Panc1 (cell line): ENCODE results near the gene OR11H6. TPM values are rescaled to one million over a fixed set of nuclear protein-coding genes. Genes with fewer than 3 reads are reported as not detected.
"Not testable (repeated sequence)": the region's sequence is repeated elsewhere in the genome, so short reads cannot be mapped to it uniquely, and the experiment has no call there.

ENCODE experiments used
- ATAC-seq: fragments of 200-7000 bp; cut with Tn5 transposase; 2 replicates; pipeline ENCODE4 v1.9.1; 2020; ENCODE audit warnings: mild to moderate bottlenecking, moderate library complexity
- BruUV-seq: library from RNA; stranded (reverse); fragments of 400-500 nt; replicated peaks from 2 replicates; lab custom pipeline; 2021; lab: Mats Ljungman, UMichigan
- CTCF ChIA-PET: fragments of 300-600 bp; sonication (Branson Sonifier 250); formaldehyde crosslinking; loops from one replicate; lab custom pipeline; 2022; ENCODE audit warnings: antibody characterized with exemption; lab: Charles Lee
- POLR2A ChIA-PET: fragments of 300-600 bp; sonication (Branson Sonifier 250); formaldehyde crosslinking; loops from one replicate; lab custom pipeline; 2022; ENCODE audit warnings: antibody characterized with exemption; lab: Charles Lee
- DNase-seq: peaks from one replicate; pipeline ENCODE4 v3.0.0-alpha.2; 2010; ENCODE audit warnings: low read depth, low spot score
- H3K27ac ChIP-seq: 2 replicates; pipeline ENCODE4 v1.5.1; 2011; ENCODE audit warnings: mild to moderate bottlenecking, low read length, inconsistent platforms
- H3K27me3 ChIP-seq: fragments of 200-500 bp; sonication (Bioruptor generic); 2 replicates; pipeline ENCODE4 v1.6.0; 2014; ENCODE audit warnings: low read length, inconsistent platforms; ENCODE audit not compliant: control insufficient read depth, insufficient read depth
- H3K36me3 ChIP-seq: fragments of 200-500 bp; sonication (Bioruptor generic); 2 replicates; pipeline ENCODE4 v1.5.1; 2014; ENCODE audit warnings: inconsistent platforms, mild to moderate bottlenecking, low read length, moderate library complexity; ENCODE audit not compliant: control insufficient read depth, insufficient read depth
- H3K4me1 ChIP-seq: 2 replicates; pipeline ENCODE4 v1.5.1; 2011; ENCODE audit warnings: inconsistent platforms, mild to moderate bottlenecking, low read length, moderate library complexity; ENCODE audit not compliant: control insufficient read depth, insufficient read depth
- H3K4me3 ChIP-seq, 2 experiments: 2 replicates each; pipeline ENCODE4 v1.5.1; 2011 to 2012; ENCODE audit warnings: low read depth in 2 of 2, low read length in 2 of 2, mild to moderate bottlenecking in 2 of 2, inconsistent platforms in 1 of 2, moderate library complexity in 1 of 2
- H3K9me3 ChIP-seq: fragments of 200-500 bp; sonication (Bioruptor generic); 2 replicates; pipeline ENCODE4 v1.5.1; 2014; ENCODE audit warnings: low read depth, mild to moderate bottlenecking, inconsistent platforms, low read length, moderate library complexity; ENCODE audit not compliant: control insufficient read depth, insufficient read depth
- POLR2AphosphoS5 ChIP-seq: IDR thresholded peaks from 2 replicates; pipeline ENCODE4 v1.6.1; 2012; ENCODE audit warnings: mild to moderate bottlenecking, low read depth, low read length, moderate library complexity
- SIN3A ChIP-seq: IDR thresholded peaks from 2 replicates; pipeline ENCODE4 v1.6.1; 2012; ENCODE audit warnings: low read depth, mild to moderate bottlenecking, low read length, moderate library complexity, borderline replicate concordance; ENCODE audit not compliant: insufficient read depth
- TCF7L2 ChIP-seq: IDR thresholded peaks from 2 replicates; pipeline ENCODE4 v1.6.1; 2011; ENCODE audit warnings: mild to moderate bottlenecking, low read depth, low read length, inconsistent platforms
- in situ Hi-C: cut with HindIII; loops from 2 replicates; pipeline ENCODE4 v1.10.0; 2016; ENCODE audit warnings: low sequenced_read_pairs, low pct_unique_long_range_greater_than_20kb
- intact Hi-C: fragments of 100-400 bp; cut with micrococcal nuclease; formaldehyde crosslinking; loops from one replicate; pipeline ENCODE4 v1.10.0; 2022; ENCODE audit not compliant: unreplicated experiment
- total RNA-seq: library from RNA; stranded (reverse); gene quantifications from one replicate; pipeline ENCODE4 v1.2.1, GENCODE V29; 2021; ENCODE audit not compliant: unreplicated experiment
- TF ChIP-seq, protein P1 (sequence below): fragments of 450-650 bp; IDR thresholded peaks from 2 replicates; pipeline ENCODE4 v1.5.1; 2017; ENCODE audit warnings: mild to moderate bottlenecking
- TF ChIP-seq, protein P2 (sequence below), 2 experiments: IDR thresholded peaks; 2 replicates each; pipeline ENCODE4 v1.6.1; 2011 to 2012; ENCODE audit warnings: low read depth in 2 of 2, control low read depth in 1 of 2, low read length in 1 of 2, mild to moderate bottlenecking in 1 of 2, moderate library complexity in 1 of 2; ENCODE audit not compliant: insufficient read depth in 1 of 2

OR11H6 gene
- total RNA-seq, 1 experiment from 2014 or later = not detected

DNA sequence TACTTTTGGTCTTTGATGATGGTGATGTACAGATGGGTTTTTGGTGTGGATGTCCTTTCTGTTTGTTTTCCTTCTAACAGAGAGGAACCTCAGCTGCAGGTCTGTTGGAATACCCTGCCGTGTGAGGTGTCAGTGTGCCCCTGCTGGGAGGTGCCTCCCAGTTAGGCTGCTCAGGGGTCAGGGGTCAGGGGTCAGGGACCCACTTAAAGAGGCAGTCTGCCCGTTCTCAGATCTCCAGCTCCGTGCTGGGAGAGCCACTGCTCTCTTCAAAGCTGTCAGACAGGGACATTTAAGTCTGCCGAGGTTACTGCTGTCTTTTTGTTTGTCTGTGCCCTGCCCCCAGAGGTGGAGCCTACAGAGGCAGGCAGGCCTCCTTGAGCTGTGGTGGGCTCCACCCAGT lies 11.9 kb downstream of the OR11H6 start:
- not testable (repeated sequence) for BruUV-seq

DNA sequence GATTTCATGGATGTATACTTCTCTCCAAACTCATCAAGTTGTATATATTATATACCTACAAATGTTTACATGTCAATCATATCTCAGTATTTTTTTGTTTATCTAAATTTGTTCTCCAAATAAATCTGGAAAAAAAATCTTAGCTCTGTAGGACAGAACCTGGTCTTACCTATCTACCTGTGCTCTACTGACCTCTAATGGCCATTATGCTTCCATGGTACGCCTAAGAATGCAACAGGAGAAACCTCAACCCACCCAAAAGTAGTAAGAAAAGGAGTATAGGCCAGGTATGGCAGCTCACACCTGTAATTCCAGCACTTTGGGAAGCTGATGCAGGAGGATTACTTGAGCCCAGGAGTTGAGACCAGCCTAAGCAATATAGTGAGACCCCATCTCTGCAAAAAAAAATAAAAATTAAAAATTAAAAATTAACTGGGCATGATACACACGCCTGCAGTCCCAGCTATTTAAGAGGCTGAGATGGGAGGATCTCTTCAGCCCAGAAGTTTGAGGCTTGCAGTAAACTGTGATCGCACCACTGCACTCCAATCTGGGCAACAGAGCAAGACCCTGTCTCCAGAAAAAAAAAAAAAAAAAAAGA lies 24.2 kb downstream of the OR11H6 start:
- ChIA-PET POLR2A (interaction anchor here (0.5 kb wide), 1 partner anchor 160 kb away, joined by 7 read pairs; no protein-coding TSS in a partner anchor), CTCF (interaction anchor here (0.7 kb wide), 1 partner anchor 64 kb away, joined by 9 read pairs; no protein-coding TSS in a partner anchor)
- no peaks in the 10 kb centered on the region for H3K4me1 ChIP-seq
- no peaks in the 10 kb centered on the region for H3K27me3 ChIP-seq
- peak; percentile 78 for ATAC-seq
- no peak for DNase-seq
- H3K27ac ChIP-seq = no peak overlapping the region
- no peak overlapping the region for H3K4me3 ChIP-seq
- intact Hi-C loops (no loop called here), in situ Hi-C loops (no loop called here)
- no TSS peak for BruUV-seq
- H3K36me3 ChIP-seq = no peaks in the 10 kb centered on the region
- TF ChIP-seq, protein P1, sequence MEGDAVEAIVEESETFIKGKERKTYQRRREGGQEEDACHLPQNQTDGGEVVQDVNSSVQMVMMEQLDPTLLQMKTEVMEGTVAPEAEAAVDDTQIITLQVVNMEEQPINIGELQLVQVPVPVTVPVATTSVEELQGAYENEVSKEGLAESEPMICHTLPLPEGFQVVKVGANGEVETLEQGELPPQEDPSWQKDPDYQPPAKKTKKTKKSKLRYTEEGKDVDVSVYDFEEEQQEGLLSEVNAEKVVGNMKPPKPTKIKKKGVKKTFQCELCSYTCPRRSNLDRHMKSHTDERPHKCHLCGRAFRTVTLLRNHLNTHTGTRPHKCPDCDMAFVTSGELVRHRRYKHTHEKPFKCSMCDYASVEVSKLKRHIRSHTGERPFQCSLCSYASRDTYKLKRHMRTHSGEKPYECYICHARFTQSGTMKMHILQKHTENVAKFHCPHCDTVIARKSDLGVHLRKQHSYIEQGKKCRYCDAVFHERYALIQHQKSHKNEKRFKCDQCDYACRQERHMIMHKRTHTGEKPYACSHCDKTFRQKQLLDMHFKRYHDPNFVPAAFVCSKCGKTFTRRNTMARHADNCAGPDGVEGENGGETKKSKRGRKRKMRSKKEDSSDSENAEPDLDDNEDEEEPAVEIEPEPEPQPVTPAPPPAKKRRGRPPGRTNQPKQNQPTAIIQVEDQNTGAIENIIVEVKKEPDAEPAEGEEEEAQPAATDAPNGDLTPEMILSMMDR = peak; percentile 62
- no peak for TF ChIP-seq POLR2AphosphoS5
- H3K9me3 ChIP-seq = no peaks in the 10 kb centered on the region

More for the DNA sequence above, 11.9 kb downstream of the OR11H6 start:
- ATAC-seq, CTCF ChIA-PET, H3K36me3 ChIP-seq, intact Hi-C loops, H3K4me3 ChIP-seq, H3K27ac ChIP-seq, POLR2A ChIA-PET, DNase-seq, H3K9me3 ChIP-seq, in situ Hi-C loops, H3K4me1 ChIP-seq, H3K27me3 ChIP-seq: not testable (repeated sequence)

DNA sequence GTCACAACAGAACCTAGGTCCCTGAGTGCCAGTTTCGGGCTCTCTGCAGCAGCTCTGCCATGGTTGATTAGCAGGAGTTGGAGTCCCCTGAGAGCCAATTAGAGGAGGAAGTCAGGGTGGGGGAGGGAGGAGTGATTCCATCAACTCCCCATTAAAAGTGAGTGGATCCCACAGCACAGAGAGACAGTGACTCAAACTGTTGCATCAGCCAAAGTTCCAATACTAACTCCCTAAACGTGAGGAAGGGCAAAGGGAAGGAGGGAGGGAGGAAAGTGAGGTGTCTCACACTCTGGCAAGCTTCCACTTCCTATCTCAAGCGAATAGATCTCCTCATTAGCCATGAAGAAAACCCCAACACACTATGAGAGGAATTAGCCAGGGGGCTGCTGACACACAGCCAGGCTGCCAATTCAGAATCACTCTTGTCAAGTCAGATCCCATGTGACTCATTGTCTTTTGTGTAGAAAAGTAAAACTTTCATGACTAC lies 39.2 kb downstream of the OR11H6 start:
- TF ChIP-seq TCF7L2 = no peak
- TF ChIP-seq, protein P2, sequence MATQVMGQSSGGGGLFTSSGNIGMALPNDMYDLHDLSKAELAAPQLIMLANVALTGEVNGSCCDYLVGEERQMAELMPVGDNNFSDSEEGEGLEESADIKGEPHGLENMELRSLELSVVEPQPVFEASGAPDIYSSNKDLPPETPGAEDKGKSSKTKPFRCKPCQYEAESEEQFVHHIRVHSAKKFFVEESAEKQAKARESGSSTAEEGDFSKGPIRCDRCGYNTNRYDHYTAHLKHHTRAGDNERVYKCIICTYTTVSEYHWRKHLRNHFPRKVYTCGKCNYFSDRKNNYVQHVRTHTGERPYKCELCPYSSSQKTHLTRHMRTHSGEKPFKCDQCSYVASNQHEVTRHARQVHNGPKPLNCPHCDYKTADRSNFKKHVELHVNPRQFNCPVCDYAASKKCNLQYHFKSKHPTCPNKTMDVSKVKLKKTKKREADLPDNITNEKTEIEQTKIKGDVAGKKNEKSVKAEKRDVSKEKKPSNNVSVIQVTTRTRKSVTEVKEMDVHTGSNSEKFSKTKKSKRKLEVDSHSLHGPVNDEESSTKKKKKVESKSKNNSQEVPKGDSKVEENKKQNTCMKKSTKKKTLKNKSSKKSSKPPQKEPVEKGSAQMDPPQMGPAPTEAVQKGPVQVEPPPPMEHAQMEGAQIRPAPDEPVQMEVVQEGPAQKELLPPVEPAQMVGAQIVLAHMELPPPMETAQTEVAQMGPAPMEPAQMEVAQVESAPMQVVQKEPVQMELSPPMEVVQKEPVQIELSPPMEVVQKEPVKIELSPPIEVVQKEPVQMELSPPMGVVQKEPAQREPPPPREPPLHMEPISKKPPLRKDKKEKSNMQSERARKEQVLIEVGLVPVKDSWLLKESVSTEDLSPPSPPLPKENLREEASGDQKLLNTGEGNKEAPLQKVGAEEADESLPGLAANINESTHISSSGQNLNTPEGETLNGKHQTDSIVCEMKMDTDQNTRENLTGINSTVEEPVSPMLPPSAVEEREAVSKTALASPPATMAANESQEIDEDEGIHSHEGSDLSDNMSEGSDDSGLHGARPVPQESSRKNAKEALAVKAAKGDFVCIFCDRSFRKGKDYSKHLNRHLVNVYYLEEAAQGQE (IDR thresholded peaks at IDR 0.05; ENCODE audit: insufficient read depth in 1 of 2, low read depth in 2 of 2, low read length in 1 of 2) = no peak
- no peak for TF ChIP-seq SIN3A
- TF ChIP-seq, protein P1 = no peak
- no peak for TF ChIP-seq POLR2AphosphoS5
- Histone ChIP-seq H3K4me1 (no peaks in the 10 kb centered on the region), H3K4me3 (no peak overlapping the region), H3K27me3 (no peaks in the 10 kb centered on the region), H3K9me3 (no peaks in the 10 kb centered on the region), H3K27ac (no peak overlapping the region), H3K36me3 (no peaks in the 10 kb centered on the region)
- no peak for DNase-seq
- POLR2A ChIA-PET = no interaction called here
- in situ Hi-C loops (no loop called here), intact Hi-C loops (no loop called here)
- BruUV-seq = no TSS peak
- ATAC-seq = no peak
- CTCF ChIA-PET = no interaction called here

DNA sequence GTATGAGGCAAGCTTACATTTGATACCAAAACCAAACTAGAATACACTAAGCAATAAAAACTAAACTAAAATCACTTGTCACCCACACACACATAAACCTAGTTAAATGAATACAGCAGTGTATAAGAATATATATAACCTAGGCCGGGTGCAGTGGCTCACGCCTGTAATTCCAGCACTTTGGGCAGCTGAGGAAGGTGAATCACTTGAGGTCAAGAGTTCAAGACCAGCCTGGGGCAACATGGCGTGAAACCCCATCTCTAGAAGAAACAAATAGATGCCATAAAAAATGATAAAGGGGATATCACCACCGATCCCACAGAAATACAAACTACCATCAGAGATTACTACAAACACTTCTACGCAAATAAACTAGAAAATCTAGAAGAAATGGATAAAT lies 40.9 kb downstream of the OR11H6 start:
- H3K9me3 ChIP-seq, CTCF ChIA-PET, in situ Hi-C loops, H3K27me3 ChIP-seq, intact Hi-C loops, H3K27ac ChIP-seq, H3K4me1 ChIP-seq, POLR2A ChIA-PET, ATAC-seq, H3K4me3 ChIP-seq, BruUV-seq, H3K36me3 ChIP-seq, DNase-seq: not testable (repeated sequence)
